ENCODE measurements around the gene PCF11. TPM values are rescaled to one million over a fixed set of nuclear protein-coding genes. Genes with fewer than 3 reads are reported as not detected.
A peak's percentile ranks its signal among the peaks of the same experiment; 100 is the strongest.

PCF11 gene
- total and polyA plus RNA-seq, 12 donors = 20.2 to 62.8 (median 46.9) TPM

- peak overlapping the region in 3 of 5 donors; percentile 90 to 97 (median 90) for H3K27ac ChIP-seq
- peaks cover 0 to 34% of the 10 kb centered on the region in 2 donors for H3K36me3 ChIP-seq (replicated peaks in 1 of 2)
- no peaks in the 10 kb centered on the region for H3K9me3 ChIP-seq (replicated peaks in 1 of 3)
- H3K27me3 ChIP-seq = no peaks in the 10 kb centered on the region
- intact Hi-C loops (cut with DNase I) = no loop called here
- peaks cover 22 to 34% of the 10 kb centered on the region in 2 donors for H3K4me1 ChIP-seq (replicated peaks in 1 of 2)
- 84 to 86% (median 85%) methylated on average over 11 of the region's 11 CpGs for WGBS, 4 donors
- TF ChIP-seq POLR2A (IDR thresholded peaks at IDR 0.05) = no peak
- no peak for DNase-seq
- no peak overlapping the region for H3K4me3 ChIP-seq
These were observed 35.1 kb downstream of the PCF11 start for GRCh38 chr11:83191986-83192385.

- H3K4me3 ChIP-seq = peak overlapping the region; percentile 54 to 96 (median 69)
- peaks cover 22 to 40% of the 10 kb centered on the region in 2 donors for H3K4me1 ChIP-seq (replicated peaks in 1 of 2)
- intact Hi-C loops (cut with DNase I) = no loop called here
- H3K27ac ChIP-seq = peak overlapping the region; percentile 67 to 97 (median 90)
- no peak for DNase-seq
- 10 to 16% (median 14%) methylated on average over 8 of the region's 8 CpGs for WGBS, 4 donors
- no peaks in the 10 kb centered on the region for H3K9me3 ChIP-seq (replicated peaks in 1 of 3)
- no peak for TF ChIP-seq POLR2A (IDR thresholded peaks at IDR 0.05)
- TF ChIP-seq CTCF (IDR thresholded peaks at IDR 0.05) = no peak
- no peaks in the 10 kb centered on the region for H3K27me3 ChIP-seq
- H3K36me3 ChIP-seq (replicated peaks in 1 of 2) = peaks cover 0 to 34% of the 10 kb centered on the region in 2 donors
These were observed 35.8 kb downstream of the PCF11 start for GRCh38 chr11:83192606-83193245.

GRCh38 chr11:83193315-83194280 lies 36.7 kb downstream of the PCF11 start, which contains the start of gene ANKRD42:
TSS of gene ANKRD42 (plus strand) at chr11:83193712. CDS start at chr11:83194671, 959 bp downstream.
- Histone ChIP-seq H3K27ac (peak within 1 kb of the TSS; percentile 72 to 97 (median 90)), H3K4me1 (replicated peaks in 1 of 2) (peaks cover 22 to 40% of the 10 kb centered on the region in 2 donors), H3K9me3 (replicated peaks in 1 of 3) (no peaks in the 10 kb centered on the region), H3K36me3 (replicated peaks in 1 of 2) (peaks cover 0 to 34% of the 10 kb centered on the region in 2 donors), H3K27me3 (no peaks in the 10 kb centered on the region), H3K4me3 (peak within 1 kb of the TSS; percentile 54 to 96 (median 69))
- peak; percentile 93 to 98 (median 96) for DNase-seq
- TF ChIP-seq CTCF (IDR thresholded peaks at IDR 0.05) (peak in 2 of 6 experiments; percentile 9), POLR2A (IDR thresholded peaks at IDR 0.05) (peak; percentile 57 to 94)
- intact Hi-C loops (cut with DNase I) = no loop called here
- whole genome bisulfite sequencing, 4 donors = 0 to 1% (median 0%) methylated on average over 58 to 67 of the region's 67 CpGs

GRCh38 chr11:83194281-83195142 lies 37.6 kb downstream of the PCF11 start:
- H3K4me1 ChIP-seq (replicated peaks in 1 of 2) = peaks cover 22 to 40% of the 10 kb centered on the region in 2 donors
- peak overlapping the region; percentile 72 to 97 (median 90) for H3K27ac ChIP-seq
- peak overlapping the region; percentile 54 to 96 (median 69) for H3K4me3 ChIP-seq
- DNase-seq = peak; percentile 58 to 88 (median 84)
- no peaks in the 10 kb centered on the region for H3K9me3 ChIP-seq (replicated peaks in 1 of 3)
- H3K36me3 ChIP-seq (replicated peaks in 1 of 2) = peaks cover 0 to 27% of the 10 kb centered on the region in 2 donors
- WGBS, 4 donors = 1 to 2% (median 1%) methylated on average over 19 to 35 of the region's 35 CpGs
- TF ChIP-seq CTCF (IDR thresholded peaks at IDR 0.05) (no peak), POLR2A (IDR thresholded peaks at IDR 0.05) (peak; percentile 36 to 79)
- no peaks in the 10 kb centered on the region for H3K27me3 ChIP-seq
- intact Hi-C loops (cut with DNase I) = no loop called here

Data from adrenal gland (tissue), 12 donors.